Inflammatory macrophage (primary cell): ENCODE results near the gene B4GALNT1.
A peak's percentile ranks its signal among the peaks of the same experiment; 100 is the strongest.
"Not testable (repeated sequence)": the region's sequence is repeated elsewhere in the genome, so short reads cannot be mapped to it uniquely, and the experiment has no call there.

Source experiments
- DNase-seq, 2 donors: peaks; one replicate each; pipeline ENCODE4 v3.0.0-alpha.2; 2020 to 2022

Gene B4GALNT1

DNA sequence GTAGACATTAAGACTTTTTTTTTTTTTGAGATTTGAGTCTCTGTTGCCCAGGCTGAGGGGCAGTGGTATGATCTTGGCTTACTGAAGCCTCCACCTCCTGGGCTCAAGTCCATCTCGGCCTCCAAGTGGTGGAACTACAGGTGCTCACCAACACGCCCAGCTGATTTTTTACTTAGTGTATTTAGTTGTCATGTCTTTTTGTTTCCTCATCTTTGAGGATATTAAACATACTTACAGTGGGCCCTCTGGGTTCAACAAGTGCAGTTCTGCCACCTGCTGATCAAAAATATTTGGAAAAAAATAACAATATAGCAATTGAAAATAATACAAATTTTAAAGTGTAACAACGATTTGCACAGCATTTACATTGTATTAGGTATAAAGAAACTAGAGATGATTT lies 4.4 kb upstream of the B4GALNT1 start:
- DNase-seq, result no peak

DNA sequence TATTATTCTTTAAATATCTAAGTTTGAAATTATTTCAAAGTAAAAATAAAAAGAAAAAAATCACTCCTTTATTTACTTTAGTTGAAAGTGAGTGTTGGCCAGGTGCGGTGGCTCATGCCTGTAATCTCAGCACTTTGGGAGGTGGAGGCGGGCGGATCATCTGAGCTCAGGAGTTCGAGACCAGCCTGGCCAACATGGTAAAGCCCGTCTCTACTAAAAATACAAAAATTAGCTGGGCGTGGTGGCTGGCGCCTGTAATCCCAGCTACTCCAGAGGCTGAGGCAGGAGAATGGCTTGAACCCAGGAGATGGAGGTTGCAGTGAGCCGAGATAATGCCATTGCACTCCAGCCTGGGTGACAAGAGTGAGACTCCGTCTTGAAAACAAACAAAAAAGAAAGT lies 3.7 kb upstream of the B4GALNT1 start:
- not testable (repeated sequence) for DNase-seq

DNA sequence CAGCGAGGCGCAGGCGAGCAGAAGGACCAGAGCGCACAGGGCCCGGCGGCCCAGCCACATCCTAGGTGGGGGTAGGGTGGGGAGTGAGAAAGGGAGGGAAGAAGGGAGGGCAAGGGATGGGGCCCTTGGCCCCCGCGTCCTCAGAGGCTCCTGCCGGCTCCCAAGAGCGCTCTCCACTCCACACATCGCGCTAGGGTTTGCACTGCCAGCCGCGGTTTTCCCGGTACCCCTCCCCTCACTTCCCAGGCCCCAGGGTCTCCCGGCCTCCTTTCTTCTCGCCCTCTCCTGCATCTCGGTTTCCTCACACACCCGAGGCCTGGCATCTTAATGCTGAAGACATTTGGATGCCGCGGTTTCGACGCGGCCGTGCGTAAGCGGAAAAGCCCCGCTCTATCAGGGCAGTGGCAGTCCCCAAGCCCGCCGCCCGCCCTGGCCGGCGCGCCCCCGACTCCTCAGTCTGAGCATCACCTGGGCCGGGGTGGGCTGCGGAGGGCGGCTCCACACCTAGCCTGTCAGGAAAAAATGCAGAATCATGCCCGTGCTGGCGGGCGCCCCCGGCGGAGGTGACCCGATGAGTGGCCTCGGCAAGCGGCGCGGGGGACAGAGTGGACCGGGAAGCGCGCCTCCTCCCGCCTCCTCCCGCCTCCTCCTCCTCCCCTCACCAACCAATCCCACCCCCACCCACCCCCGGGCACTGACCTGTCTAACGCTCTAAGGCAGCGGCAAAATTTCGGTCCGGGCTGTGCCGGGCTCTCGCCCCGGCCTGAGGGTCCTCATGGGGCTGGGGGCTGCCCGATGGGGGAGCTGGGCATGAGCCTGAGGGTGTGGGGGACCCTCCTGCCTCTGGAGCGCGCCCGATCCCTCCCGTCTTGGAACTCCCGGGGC lies 686 bp downstream of the B4GALNT1 start:
- DNase-seq, result no peak

DNA sequence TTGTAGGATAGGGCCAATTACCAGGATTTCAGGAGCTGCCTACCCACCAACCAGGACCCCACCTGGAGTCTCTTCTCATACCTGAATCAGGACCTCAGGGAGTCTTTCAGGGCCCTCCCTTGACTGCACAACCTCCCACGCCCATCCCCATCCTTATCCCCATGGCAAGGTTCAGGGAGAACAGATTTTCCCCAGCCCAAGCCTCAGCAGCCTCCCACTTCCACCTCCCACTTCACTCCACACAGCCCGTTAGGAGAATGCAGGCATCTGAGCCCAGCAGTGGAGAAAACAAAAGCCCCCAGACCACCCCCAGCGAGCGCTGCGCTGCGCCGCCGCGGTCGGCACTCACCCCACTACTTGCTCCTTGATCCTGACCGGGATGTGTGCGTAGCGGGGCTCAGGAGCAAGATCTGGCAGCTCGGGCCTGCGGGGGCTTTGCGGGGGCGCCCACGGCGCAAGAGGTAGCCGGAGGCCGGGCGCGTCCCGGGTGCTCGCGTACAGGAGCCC lies 1.4 kb downstream of the B4GALNT1 start:
- DNase-seq, result no peak

DNA sequence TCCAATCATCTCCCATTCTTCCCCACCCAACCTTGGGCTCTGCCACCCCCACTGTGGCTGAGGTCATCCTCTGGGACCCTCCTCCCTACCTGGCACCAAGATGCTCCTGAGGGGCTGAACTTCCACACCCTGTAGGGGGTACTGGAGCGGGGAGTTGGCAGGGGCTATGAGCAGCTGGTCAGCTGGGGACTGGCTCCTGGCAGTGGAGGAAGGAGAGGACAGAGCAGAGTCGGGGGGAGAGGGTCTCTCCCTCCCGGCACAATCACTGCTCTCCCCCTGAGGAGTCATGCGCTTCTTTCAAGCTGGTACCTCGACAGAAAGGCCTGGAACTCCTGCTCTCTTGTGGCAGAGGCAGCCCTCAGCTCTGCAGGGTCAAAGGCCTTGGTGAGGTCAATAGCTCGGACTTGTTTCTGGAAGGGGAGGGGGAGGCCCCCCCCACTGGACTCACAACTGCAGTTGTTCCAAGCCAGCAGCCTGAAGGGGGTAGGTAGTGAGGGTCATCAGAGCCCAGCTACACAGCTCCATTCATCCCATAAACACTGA lies 2.0 kb downstream of the B4GALNT1 start:
- no peak for DNase-seq

DNA sequence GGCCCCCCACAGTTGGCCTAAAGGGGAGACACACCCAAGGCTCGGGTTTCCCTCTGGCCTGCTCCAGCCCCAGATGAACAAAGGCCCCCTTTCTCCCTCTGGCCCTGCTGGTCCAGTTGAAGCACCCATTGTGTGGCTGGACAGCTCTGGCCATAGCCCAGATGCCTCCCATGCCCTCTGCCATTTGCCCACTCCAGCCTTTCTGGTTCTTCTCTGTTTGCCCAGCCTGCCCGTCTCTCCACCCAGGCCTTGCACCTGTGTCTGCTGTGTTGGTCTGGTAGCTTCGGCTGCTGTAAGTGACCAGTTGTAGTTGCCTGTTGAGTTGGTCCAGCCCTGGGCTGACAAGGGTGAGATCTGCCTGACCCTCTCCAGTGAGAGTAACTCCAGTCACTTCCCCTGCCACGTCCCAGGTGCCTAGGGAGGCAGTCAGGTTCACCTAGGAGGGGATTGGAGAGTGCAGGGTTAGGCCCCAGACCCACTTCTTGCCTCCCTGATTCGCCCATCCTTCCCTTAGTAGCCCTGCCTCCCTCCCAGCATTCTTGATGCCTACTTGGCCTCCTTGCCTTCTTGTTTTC lies 3.0 kb downstream of the B4GALNT1 start:
- no peak for DNase-seq

DNA sequence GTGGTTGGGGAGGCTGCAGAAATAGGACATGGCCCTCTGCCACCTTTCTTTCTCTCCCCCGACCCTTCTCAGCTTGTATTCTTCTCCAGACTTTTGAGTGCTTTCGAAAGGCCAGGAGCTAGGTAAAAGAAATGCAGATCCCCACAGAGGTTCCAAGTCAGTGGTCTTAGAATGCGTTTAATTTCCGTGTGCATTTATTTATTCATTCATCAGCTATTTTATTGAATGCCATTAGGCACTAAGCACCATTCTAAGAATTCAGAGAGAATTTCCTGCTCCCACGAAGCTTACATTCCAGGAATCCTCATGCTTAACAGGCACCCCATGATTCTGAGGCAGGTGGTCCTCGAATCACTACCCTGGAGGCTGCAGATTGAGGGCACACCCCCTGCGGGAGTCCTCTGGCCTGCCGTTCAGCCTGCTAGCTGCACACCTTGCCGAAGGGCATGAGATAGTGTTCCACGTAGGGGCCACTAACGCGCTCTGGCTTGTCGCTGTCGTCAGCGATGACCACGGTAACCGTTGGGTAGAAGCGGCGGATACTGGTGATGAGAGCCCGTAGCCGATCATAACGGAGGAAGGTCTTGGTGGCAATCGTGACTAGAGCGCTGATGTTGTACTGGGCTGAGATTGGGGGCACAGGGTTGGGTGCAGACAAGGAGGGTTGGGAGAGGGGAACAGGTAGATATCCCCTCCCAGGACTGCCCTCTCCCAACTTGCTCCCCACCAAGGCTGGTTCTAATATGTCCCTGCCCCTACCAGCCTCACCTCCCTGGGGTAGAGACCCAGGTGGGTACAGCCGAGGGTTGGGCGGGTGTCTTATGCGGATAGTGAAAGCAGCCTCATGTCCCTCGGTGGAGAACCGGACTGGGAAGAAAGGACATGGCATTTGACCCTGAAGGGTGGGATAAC lies 4.5 kb downstream of the B4GALNT1 start:
- DNase-seq, result no peak

DNA sequence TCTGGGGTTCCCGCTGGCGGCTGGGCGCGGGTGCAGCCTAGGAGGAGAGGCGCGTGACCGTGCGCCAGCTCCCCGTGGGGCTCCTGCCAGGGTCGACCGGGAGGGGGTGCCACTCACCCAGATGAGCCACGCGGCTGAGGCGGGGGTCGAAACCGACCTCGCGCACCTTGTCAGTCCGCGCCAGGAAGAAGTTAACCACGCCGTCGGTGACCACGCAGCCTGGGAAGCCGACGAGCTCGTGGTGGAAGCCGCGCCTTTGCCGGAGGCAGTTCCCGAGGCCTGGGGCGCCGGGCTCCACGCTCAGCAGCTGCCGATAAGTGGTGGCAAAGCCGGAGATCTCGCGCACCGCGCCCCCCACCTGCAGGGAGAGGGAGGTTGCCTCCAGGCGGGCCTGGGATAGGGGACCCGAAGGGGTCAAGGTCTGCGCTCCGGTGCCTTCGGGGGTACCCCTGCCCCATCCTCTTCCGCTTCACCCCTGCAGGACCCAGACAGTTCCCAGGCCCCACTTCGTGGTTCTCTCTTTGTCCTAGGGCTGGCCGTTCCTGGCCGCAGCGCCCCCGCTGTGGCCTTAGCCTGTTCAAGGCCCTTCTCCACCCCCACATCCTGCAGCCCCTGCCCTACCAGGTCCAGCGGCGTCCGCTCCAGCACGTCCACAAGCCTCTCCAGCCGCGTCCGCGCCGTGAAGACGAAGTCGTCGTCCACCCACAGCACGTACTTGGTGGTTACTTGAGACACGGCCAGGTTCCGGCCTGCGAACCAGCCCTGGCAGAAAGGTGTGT lies 5.3 kb downstream of the B4GALNT1 start:
- peak in 1 of 2 donors; percentile 17 for DNase-seq

DNA sequence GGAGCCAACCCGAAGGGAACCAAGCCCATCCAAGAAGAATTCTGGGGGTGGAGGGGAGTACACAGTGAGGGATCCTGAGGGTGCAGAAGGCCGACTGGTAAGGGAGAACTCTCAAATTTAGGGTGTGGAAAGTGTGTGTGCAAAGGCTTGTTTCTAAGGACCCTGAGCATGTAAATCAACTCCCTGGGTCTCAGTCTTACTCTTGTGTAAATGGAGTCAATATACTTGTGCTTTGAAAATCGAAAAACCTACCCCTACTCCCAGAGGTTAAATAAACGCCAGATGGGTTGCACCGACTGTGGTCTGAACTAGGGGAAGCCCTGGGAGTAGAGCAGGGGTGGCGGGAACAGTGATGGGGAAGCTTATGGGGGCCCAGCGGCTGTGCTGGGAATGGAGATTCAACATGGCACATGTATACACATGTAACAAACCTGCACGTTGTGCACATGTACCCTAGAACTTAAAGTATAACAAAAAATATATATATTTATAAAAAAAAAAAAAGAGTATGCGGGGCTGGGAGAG lies 6.0 kb downstream of the B4GALNT1 start:
- no peak for DNase-seq

DNA sequence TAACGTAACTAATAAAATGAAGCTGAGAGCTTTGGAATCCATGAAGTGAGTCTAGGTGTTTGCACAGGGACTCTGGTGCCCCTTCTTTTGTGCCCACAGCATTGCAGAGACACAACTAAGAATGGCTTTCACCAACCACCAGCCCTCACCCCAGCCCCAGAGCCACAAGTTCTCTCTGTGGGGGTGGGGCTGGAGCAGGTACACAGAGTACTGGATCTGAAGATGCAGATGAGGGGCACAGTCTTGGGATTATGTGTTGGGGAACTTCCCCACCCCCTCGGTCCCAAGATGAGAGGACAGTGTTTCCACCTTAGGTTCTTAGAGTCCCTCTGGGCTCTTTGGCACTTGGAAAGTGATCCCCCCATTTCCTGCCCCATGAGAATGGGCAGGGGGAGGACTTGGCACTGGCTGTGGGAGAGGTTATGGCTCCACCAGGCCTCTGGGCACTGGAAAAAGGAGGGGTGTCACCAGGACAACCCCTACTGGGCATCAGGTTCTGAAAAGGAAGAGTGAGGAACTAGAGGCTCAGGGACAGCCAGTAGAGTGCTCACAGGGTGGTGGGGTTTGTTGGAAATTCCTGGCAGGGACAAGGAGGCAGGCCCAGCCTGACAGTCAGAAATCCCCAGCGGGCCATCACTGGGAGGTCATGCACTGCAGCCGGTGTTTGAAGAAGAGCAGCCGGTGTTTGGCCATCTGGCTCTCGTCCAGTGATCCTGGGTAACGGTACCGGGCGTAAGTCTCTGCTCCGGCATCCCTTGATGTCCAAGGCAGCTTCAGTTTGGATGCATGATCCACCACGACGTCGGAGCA lies 6.7 kb downstream of the B4GALNT1 start:
- DNase-seq, result no peak

DNA sequence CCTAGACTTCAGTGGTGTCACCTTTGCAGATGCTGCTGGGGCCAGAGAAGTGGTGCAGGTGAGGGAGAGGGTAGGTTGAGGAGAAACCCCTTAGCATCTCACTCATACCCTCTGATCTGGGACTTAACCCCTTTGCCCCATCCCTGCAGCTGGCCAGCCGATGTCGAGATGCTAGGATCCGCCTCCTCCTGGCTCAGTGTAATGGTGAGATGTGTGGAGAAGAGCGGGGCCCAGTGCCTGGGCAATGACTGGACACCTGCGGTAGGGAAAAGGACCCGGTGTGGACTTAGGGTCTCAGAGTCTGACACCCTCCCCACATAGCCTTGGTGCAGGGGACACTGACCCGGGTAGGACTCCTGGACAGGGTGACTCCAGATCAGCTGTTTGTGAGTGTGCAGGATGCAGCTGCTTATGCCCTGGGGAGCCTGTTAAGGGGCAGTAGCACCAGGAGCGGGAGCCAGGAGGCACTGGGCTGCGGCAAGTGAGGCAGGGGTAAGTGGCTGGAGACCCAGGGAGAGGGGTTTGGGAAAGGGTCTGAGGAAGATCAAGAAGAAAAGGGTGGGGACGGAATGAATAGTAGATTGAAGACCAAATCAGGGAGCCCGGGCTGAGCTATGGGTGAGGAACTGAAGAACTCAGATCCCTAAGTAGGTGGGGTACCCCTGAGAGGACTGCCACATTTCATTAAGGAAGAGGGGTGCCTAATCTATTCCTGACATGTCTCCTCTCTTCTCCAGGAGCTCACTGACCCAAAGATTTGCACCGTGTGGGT lies 7.6 kb downstream of the B4GALNT1 start:
- no peak for DNase-seq

DNA sequence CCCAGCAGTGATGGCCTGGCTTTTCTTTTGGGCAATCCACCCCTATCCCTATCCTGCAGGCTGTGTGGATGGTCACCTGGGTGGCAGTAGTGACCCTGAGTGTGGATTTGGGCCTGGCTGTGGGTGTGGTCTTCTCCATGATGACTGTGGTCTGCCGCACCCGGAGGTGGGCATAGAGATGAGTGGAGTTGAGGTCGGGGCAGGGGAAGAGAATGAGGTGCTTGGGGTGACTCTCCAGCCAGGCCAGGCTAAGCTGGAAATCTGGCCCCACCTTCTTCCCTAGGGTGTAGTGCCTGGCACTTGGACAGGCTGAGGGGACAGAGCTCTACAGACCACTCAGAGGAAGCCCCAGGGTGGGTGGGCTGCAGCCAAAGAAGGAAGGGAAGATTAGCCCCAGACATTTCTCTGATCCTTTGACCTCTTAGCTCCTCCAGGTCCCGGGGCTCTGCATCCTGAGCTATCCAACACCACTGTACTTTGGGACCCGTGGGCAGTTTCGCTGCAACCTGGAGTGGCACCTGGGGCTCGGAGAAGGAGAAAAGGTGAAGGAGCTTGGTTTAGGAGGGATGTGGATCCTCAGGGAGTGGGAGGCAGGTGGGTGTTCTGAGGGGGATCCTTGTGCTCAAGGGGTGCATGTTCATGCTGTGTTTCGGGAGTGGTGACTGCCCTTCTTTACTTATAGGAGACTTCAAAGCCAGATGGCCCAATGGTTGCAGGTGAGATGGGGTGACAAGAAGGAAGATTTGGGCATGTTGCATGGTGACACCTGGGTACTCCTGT lies 8.4 kb downstream of the B4GALNT1 start:
- no peak for DNase-seq

DNA sequence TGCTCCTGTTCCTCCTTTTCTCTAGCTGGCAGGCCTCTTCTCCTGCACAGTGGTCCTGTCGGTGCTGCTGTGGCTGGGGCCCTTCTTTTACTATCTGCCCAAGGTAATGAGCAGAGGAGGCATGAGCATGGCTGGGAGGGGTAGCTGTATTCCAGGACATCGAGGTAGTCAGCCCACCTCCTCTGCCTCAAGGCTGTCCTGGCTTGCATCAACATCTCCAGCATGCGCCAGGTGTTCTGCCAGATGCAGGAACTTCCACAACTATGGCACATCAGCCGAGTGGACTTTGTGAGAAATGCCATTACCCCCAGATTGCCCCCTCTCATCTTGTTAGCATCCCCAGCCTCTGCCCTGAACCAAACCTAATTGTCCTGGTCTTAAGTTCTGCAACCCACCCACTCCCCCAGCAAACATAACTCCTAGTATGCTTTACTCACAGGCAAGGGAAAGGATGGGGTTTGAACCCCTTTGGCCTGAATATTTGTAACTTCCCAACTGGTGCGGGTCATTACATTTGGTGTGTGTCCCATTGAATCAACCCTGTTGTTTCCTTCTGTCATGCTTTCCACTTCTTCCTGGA lies 9.1 kb downstream of the B4GALNT1 start:
- DNase-seq, result no peak

DNA sequence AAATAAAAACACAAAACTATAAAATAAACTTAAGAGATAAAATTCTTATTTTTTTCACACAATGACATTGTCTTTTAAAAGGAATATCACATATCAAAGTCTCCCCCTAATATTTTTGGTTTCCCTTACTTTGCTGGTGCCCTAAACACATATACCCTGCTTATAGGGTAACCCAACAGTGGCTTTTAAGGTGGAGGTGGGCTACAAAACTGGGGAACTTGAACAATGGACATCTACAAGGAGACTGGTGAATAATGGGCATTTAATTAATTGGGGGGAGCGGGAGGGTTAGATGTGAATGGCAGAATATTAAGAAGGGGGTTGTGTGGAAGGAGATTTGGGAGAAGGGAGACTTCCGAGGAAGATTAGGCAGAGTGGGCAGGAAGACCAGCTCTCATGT lies 9.6 kb downstream of the B4GALNT1 start:
- no peak for DNase-seq

DNA sequence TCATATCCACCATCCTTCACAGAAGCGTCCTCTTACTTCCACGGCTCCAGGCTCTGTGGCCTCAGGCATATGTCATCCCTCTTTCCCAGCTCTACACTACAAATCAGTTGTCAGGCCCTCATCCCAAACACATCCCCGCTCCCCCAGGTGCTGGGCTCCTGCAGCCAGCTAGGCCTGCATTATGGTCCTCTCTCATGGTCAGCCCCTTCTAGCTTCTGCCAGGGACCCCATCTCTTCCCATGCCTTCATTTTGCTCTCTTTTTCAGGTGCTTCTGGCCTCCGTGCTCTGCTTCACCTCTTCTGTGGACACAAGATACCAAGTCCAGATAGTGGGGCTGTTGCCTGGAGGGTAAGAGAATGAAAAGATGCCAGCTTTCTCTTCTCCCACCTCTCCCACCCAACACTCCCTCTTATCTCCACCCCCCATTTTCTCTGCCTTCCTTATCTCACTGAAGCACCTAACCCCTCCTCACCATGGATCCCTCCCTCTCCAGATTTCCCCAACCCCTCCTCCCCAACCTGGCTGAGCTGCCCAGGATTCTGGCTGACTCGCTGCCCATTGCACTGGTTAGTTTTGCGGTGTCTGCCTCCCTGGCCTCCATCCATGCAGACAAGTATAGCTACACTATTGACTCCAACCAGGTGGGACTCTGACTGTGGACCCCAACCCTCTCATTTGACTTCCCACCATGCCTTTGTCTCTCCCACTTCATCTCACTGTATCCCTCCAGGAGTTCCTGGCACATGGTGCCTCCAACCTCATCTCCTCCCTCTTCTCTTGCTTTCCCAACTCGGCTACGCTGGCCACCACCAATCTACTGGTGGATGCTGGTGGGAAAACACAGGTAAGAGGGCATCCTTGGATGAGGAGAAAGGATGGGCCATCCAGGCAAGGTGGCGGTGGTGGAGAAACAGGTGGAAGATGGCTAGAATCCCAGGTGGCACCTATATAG lies 10.4 kb downstream of the B4GALNT1 start:
- DNase-seq, result no peak

DNA sequence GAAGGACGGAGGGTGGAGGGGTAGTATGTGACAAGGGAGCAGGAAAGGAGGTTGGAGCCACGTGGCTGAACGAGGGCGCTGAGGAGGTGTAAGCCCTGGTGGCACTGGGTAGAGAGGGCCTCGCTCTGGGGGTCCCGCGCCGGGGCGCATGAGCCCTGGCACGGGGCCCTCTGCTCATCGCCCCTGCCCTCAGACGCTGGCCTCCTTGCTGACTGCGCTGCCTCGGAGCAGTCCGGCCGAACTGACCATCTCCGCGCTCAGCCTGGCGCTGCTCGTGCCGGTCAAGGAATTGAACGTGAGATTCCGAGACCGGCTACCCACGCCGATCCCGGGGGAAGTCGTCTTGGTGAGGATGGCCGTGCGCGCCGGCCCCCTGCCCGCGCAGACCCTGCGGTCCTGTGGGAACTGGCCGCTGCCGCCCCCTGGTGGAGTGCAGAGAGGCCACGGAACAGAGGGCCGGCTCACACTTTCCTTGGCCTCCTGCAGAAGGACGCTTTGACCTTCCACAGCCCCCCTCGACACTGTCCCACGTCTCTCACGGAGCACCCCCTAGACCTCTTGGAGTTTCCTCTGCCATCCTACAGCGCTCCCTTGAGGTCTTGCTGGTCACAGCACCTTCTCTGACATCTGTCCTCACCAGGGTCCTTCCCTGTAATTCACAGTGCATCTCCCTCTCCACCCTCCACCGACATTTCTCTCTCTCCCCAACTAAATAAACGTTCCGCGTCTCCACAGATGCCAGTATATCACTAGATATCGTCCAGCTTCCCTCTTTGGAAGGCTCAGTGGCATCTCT lies 11.3 kb downstream of the B4GALNT1 start:
- DNase-seq, result peak; percentile 27 to 41
